ENCODE results near the gene TCERG1.
A peak's percentile ranks its signal among the peaks of the same experiment; 100 is the strongest.

TCERG1 gene

DNA sequence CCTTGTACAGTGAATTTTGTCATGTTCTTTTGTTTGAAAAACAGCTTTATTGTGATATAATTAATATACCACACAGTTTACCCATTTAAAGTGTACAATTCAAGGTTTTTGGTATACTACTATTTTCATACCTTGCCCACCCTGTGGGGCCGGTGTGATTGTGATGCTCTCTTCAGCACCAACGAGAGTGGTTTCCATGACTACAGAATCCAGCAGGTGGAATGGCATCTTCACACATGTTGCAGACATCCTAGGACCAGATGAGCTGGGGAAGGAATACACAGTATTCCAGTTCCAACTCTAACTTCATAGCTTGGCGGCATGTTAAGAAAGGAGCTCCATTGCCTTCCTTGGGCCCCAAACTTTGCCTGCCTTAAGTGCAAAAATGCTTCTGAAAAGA lies 76.6 kb downstream of the TCERG1 start:
- TF ChIP-seq EZH2phosphoT487 (IDR thresholded peaks at IDR 0.05; ENCODE audit: low read depth): no peak
- TF ChIP-seq, protein P1, sequence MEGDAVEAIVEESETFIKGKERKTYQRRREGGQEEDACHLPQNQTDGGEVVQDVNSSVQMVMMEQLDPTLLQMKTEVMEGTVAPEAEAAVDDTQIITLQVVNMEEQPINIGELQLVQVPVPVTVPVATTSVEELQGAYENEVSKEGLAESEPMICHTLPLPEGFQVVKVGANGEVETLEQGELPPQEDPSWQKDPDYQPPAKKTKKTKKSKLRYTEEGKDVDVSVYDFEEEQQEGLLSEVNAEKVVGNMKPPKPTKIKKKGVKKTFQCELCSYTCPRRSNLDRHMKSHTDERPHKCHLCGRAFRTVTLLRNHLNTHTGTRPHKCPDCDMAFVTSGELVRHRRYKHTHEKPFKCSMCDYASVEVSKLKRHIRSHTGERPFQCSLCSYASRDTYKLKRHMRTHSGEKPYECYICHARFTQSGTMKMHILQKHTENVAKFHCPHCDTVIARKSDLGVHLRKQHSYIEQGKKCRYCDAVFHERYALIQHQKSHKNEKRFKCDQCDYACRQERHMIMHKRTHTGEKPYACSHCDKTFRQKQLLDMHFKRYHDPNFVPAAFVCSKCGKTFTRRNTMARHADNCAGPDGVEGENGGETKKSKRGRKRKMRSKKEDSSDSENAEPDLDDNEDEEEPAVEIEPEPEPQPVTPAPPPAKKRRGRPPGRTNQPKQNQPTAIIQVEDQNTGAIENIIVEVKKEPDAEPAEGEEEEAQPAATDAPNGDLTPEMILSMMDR (IDR thresholded peaks at IDR 0.05; ENCODE audit: low read depth, low read length): no peak
- Histone ChIP-seq H4K20me1 (ENCODE audit: insufficient read depth, low read length) (no peaks in the 10 kb centered on the region), H3K36me3 (replicated peaks; ENCODE audit: low read depth, low read length) (no peaks in the 10 kb centered on the region), H3K9ac (ENCODE audit: low read length) (no peak overlapping the region), H3K9me3 (ENCODE audit: insufficient read depth, low read length) (no peaks in the 10 kb centered on the region), H3K27ac (ENCODE audit: low read length) (no peak overlapping the region), H3K4me3 (ENCODE audit: low read length) (no peak overlapping the region), H2AFZ (ENCODE audit: low read depth, low read length) (no peak overlapping the region), H3K27me3 (ENCODE audit: low read depth, low read length) (0 out of 2 replicates have a peak, but pooled peaks cover 2% of the 10 kb centered on the region), H3K4me1 (ENCODE audit: low read length) (no peaks in the 10 kb centered on the region), H3K79me2 (ENCODE audit: low read length) (no peaks in the 10 kb centered on the region), H3K4me2 (ENCODE audit: low read length) (no peak overlapping the region)

- Histone ChIP-seq H3K4me1 (ENCODE audit: low read length) (peaks cover 6% of the 10 kb centered on the region; the same call in 1 of the 2 replicates), H3K79me2 (ENCODE audit: low read length) (no peaks in the 10 kb centered on the region), H3K27me3 (ENCODE audit: low read depth, low read length) (0 out of 2 replicates have a peak, but pooled peaks cover 2% of the 10 kb centered on the region), H3K9me3 (ENCODE audit: insufficient read depth, low read length) (no peaks in the 10 kb centered on the region), H3K27ac (ENCODE audit: low read length) (no peak overlapping the region), H2AFZ (ENCODE audit: low read depth, low read length) (no peak overlapping the region), H4K20me1 (ENCODE audit: insufficient read depth, low read length) (no peaks in the 10 kb centered on the region), H3K9ac (ENCODE audit: low read length) (no peak overlapping the region), H3K4me2 (ENCODE audit: low read length) (no peak overlapping the region), H3K36me3 (replicated peaks; ENCODE audit: low read depth, low read length) (no peaks in the 10 kb centered on the region), H3K4me3 (ENCODE audit: low read length) (no peak overlapping the region)
- TF ChIP-seq, protein P1 (IDR thresholded peaks at IDR 0.05; ENCODE audit: low read depth, low read length): no peak
- no peak for TF ChIP-seq EZH2phosphoT487 (IDR thresholded peaks at IDR 0.05; ENCODE audit: low read depth)
Observed at GRCh38 chr5:146527785-146528184, 80.7 kb downstream of the TCERG1 start.

DNA sequence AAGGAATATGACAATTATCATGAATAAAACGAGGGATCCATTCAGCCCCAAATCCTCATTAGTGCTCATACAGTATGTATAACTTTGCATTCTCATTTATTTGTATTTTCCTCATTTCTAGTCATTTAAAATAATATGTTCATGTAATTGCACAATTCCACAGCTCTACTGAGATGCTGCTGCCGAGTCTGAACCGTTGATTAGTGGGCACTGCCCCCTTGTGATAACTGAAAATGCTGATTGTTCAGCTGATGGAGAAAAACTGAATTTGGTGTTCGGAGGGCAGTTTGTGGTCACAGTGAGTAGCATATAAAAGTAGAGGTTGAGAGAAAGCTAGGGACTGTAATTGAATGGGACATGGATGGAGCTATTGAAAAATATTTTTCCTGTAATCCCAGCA lies 81.1 kb downstream of the TCERG1 start:
- no peaks in the 10 kb centered on the region for H3K36me3 ChIP-seq (replicated peaks; ENCODE audit: low read depth, low read length)
- H2AFZ ChIP-seq (ENCODE audit: low read depth, low read length): no peak overlapping the region
- H3K9ac ChIP-seq (ENCODE audit: low read length): no peak overlapping the region
- H3K4me2 ChIP-seq (ENCODE audit: low read length): no peak overlapping the region
- H3K27me3 ChIP-seq (ENCODE audit: low read depth, low read length): 0 out of 2 replicates have a peak, but pooled peaks cover 2% of the 10 kb centered on the region
- no peaks in the 10 kb centered on the region for H3K79me2 ChIP-seq (ENCODE audit: low read length)
- H4K20me1 ChIP-seq (ENCODE audit: insufficient read depth, low read length): no peaks in the 10 kb centered on the region
- no peak overlapping the region for H3K4me3 ChIP-seq (ENCODE audit: low read length)
- TF ChIP-seq, protein P1 (IDR thresholded peaks at IDR 0.05; ENCODE audit: low read depth, low read length): peak; percentile 11; the same call in 1 of the 2 replicates
- TF ChIP-seq EZH2phosphoT487 (IDR thresholded peaks at IDR 0.05; ENCODE audit: low read depth): no peak
- H3K4me1 ChIP-seq (ENCODE audit: low read length): peaks cover 6% of the 10 kb centered on the region; the same call in 1 of the 2 replicates
- no peaks in the 10 kb centered on the region for H3K9me3 ChIP-seq (ENCODE audit: insufficient read depth, low read length)
- no peak overlapping the region for H3K27ac ChIP-seq (ENCODE audit: low read length)

DNA sequence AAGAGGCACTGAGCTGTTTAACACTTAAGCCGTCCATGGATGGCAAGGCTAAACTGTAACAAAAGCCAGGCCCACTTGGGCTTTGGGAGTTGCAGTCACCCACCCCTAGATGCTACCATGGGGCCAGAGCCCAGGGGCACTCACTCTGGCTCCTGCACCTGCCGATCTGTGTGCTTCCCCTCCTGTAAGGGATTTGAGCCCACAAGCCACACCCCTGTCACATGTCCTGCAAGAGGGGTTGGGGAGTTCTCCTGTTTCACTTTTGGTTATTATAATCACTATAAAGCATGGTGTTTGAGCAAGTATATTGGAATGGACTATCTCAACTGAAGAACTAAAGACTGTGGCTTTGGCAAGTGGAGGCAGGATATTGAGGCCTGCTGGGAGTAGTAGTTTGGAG lies 82.9 kb downstream of the TCERG1 start:
- Histone ChIP-seq H3K27me3 (ENCODE audit: low read depth, low read length) (0 out of 2 replicates have a peak, but pooled peaks cover 2% of the 10 kb centered on the region), H2AFZ (ENCODE audit: low read depth, low read length) (peak overlapping the region; percentile 30; the same call in 1 of the 2 replicates), H3K4me3 (ENCODE audit: low read length) (0 out of 2 replicates have a peak overlapping the region, but pooled peaks have one; percentile 13), H3K9me3 (ENCODE audit: insufficient read depth, low read length) (no peaks in the 10 kb centered on the region), H3K4me1 (ENCODE audit: low read length) (peaks cover 8% of the 10 kb centered on the region; the same call in 1 of the 2 replicates), H4K20me1 (ENCODE audit: insufficient read depth, low read length) (no peaks in the 10 kb centered on the region), H3K9ac (ENCODE audit: low read length) (no peak overlapping the region), H3K36me3 (replicated peaks; ENCODE audit: low read depth, low read length) (no peaks in the 10 kb centered on the region), H3K79me2 (ENCODE audit: low read length) (no peaks in the 10 kb centered on the region), H3K27ac (ENCODE audit: low read length) (no peak overlapping the region), H3K4me2 (ENCODE audit: low read length) (peak overlapping the region; percentile 48)
- TF ChIP-seq EZH2phosphoT487 (IDR thresholded peaks at IDR 0.05; ENCODE audit: low read depth): no peak
- TF ChIP-seq, protein P1 (IDR thresholded peaks at IDR 0.05; ENCODE audit: low read depth, low read length): no peak

Measured in OCI-LY3 (cell line).